Esophagus squamous epithelium (tissue), 4 donors: Measurements from ENCODE around the gene CST6.

Experiments used
- CTCF ChIP-seq, 6 experiments: fragments of 450-650 bp in 4 of 6; fragments of 200-600 bp in 2 of 6; sonication (generic) in 2 of 6; IDR thresholded peaks; one replicate each; pipeline ENCODE4 v1.5.1; 2016 to 2019; ENCODE audit warnings: antibody characterized with exemption in 6 of 6, mild to moderate bottlenecking in 4 of 6, moderate library complexity in 4 of 6
- POLR2A ChIP-seq, 4 donors: fragments of 450-650 bp; IDR thresholded peaks; one replicate each; pipeline ENCODE4 v1.6.1; 2017; ENCODE audit warnings: antibody characterized with exemption in 4 of 4, mild to moderate bottlenecking in 4 of 4, moderate library complexity in 3 of 4

- no peak for TF ChIP-seq CTCF (IDR thresholded peaks at IDR 0.05)
- no peak for TF ChIP-seq POLR2A (IDR thresholded peaks at IDR 0.05)
These were observed 44.7 kb downstream of the CST6 start for GRCh38 chr11:66056501-66056900.
